NCI-H2171 (cell line): ENCODE data around the gene RSBN1L.

Source experiments
- DNase-seq: peaks from one replicate; lab custom pipeline; 2025; lab: John Stamatoyannopoulos, UW

RSBN1L gene

GRCh38 chr7:77808517-77808916 is 112.3 kb downstream of the RSBN1L start:
- DNase-seq, result no peak

- DNase-seq, result no peak
Measured at GRCh38 chr7:77811516-77812289, 115.4 kb downstream of the RSBN1L start.

GRCh38 chr7:77812290-77812685 is 116.0 kb downstream of the RSBN1L start:
- DNase-seq, result no peak

- no peak for DNase-seq
Measured at GRCh38 chr7:77813180-77813579, 116.9 kb downstream of the RSBN1L start.

GRCh38 chr7:77819021-77819420 is 122.8 kb downstream of the RSBN1L start:
- no peak for DNase-seq

GRCh38 chr7:77820967-77821366 is 124.7 kb downstream of the RSBN1L start:
- DNase-seq, result no peak

- DNase-seq, result no peak
Measured at GRCh38 chr7:77822269-77822668, 126.0 kb downstream of the RSBN1L start.

GRCh38 chr7:77823787-77824186 is 127.5 kb downstream of the RSBN1L start:
- no peak for DNase-seq

GRCh38 chr7:77824636-77825035 is 128.4 kb downstream of the RSBN1L start:
- DNase-seq, result no peak

- no peak for DNase-seq
Measured at GRCh38 chr7:77825131-77825530, 128.9 kb downstream of the RSBN1L start.

GRCh38 chr7:77826300-77826699 is 130.0 kb downstream of the RSBN1L start:
- no peak for DNase-seq

GRCh38 chr7:77827999-77828398 is 131.7 kb downstream of the RSBN1L start:
- no peak for DNase-seq

- DNase-seq, result no peak
Measured at GRCh38 chr7:77830649-77831355, 134.5 kb downstream of the RSBN1L start.

GRCh38 chr7:77831481-77831880 is 135.2 kb downstream of the RSBN1L start:
- no peak for DNase-seq

GRCh38 chr7:77831953-77832352 is 135.7 kb downstream of the RSBN1L start:
- DNase-seq, result no peak
